GM12878 (cell line): Measurements from ENCODE around the gene TNFSF11. TPM values are rescaled to one million over a fixed set of nuclear protein-coding genes. Genes with fewer than 3 reads are reported as not detected.

Source experiments
- ATAC-seq: fragments of 200-7000 bp; cut with Tn5 transposase; 3 replicates; pipeline ENCODE4 v1.9.1; 2020; ENCODE audit warnings: mild to moderate bottlenecking, moderate library complexity
- BruUV-seq: library from RNA; stranded (reverse); fragments of 400-500 nt; replicated peaks from 2 replicates; lab custom pipeline; 2021; lab: Mats Ljungman, UMichigan
- CTCF ChIA-PET: fragments of 300-600 bp; sonication (Branson Sonifier 250); formaldehyde crosslinking; extraction: SDS; loops from one replicate; lab custom pipeline; 2021; ENCODE audit warnings: inconsistent platforms; lab: Yijun Ruan, JAX
- POLR2A ChIA-PET: fragments of 350-600 bp; formaldehyde crosslinking; extraction: SDS; loops from one replicate; lab custom pipeline; 2021; ENCODE audit warnings: inconsistent platforms; lab: Charles Lee
- RAD21 ChIA-PET: fragments of 300-600 bp; sonication (Branson Sonifier 250); formaldehyde crosslinking; loops from one replicate; lab custom pipeline; 2023; ENCODE audit warnings: antibody characterized with exemption; ENCODE audit not compliant: unreplicated experiment; lab: Charles Lee
- SMC1A ChIA-PET: fragments of 300-600 bp; sonication (Branson Sonifier 250); formaldehyde crosslinking; loops from one replicate; lab custom pipeline; 2023; ENCODE audit not compliant: unreplicated experiment, uncharacterized antibody; lab: Charles Lee
- DNase-seq: peaks from one replicate; pipeline ENCODE4 v3.0.0-alpha.2; 2011; ENCODE audit warnings: low read depth, low spot score
- FAIRE-seq: peaks from 3 replicates; lab custom pipeline; 2011; peaks lifted over from hg19 to GRCh38; lab: Jason Lieb, UNC
- H2AFZ ChIP-seq: 2 replicates; pipeline ENCODE4 v1.6.0; 2011; ENCODE audit warnings: low read depth, low read length, control low read depth; ENCODE audit not compliant: control insufficient read depth
- H3K27ac ChIP-seq: 2 replicates; pipeline ENCODE4 v1.5.1; 2011; ENCODE audit warnings: control low read depth; ENCODE audit not compliant: control insufficient read depth, insufficient read depth
- H3K27me3 ChIP-seq, 2 experiments: replicated peaks in 1 of 2; 2 replicates each; pipeline versions ENCODE4 v1.6.0 to v1.6.1; 2011; ENCODE audit warnings: low read length in 1 of 2; ENCODE audit not compliant: control insufficient read depth in 2 of 2, insufficient read depth in 2 of 2
- H3K36me3 ChIP-seq, 2 experiments: 2 replicates each; pipeline ENCODE4 v1.5.1; 2011; ENCODE audit warnings: low read length in 1 of 2; ENCODE audit not compliant: control insufficient read depth in 2 of 2, insufficient read depth in 2 of 2
- H3K4me1 ChIP-seq: 2 replicates; pipeline ENCODE4 v1.6.1; 2011; ENCODE audit warnings: mild to moderate bottlenecking, low read length, moderate library complexity, mixed read lengths; ENCODE audit not compliant: control insufficient read depth, insufficient read depth
- H3K4me2 ChIP-seq: 2 replicates; pipeline ENCODE4 v1.6.0; 2011; ENCODE audit warnings: control low read depth; ENCODE audit not compliant: control insufficient read depth, insufficient read depth
- H3K4me3 ChIP-seq: fragments of 200-600 bp; sonication (generic); 2 replicates; pipeline ENCODE4 v1.5.1; 2016
- H3K79me2 ChIP-seq: 2 replicates; pipeline ENCODE4 v1.6.0; 2011; ENCODE audit warnings: low read length; ENCODE audit not compliant: control insufficient read depth, insufficient read depth
- H3K9ac ChIP-seq: 2 replicates; pipeline ENCODE4 v1.8.0; 2011; ENCODE audit warnings: low read length, control low read depth, mixed read lengths; ENCODE audit not compliant: control insufficient read depth, insufficient read depth
- H3K9me3 ChIP-seq: replicated peaks from 3 replicates; pipeline ENCODE4 v1.5.1; 2011; ENCODE audit warnings: mild to moderate bottlenecking, low read length; ENCODE audit not compliant: control insufficient read depth, insufficient read depth
- H4K20me1 ChIP-seq: 2 replicates; pipeline ENCODE4 v1.6.0; 2011; ENCODE audit not compliant: control insufficient read depth, insufficient read depth
- ASH2L ChIP-seq: fragments of 300-600, 200-600 bp; sonication (generic); IDR thresholded peaks from 2 replicates; pipeline ENCODE4 v1.6.1; 2017; ENCODE audit warnings: low read depth, mild to moderate bottlenecking, borderline replicate concordance
- BCL11A ChIP-seq: IDR thresholded peaks from 2 replicates; pipeline ENCODE4 v1.6.1; 2011; ENCODE audit warnings: low read depth, low read length
- CBFB ChIP-seq: IDR thresholded peaks from 2 replicates; pipeline ENCODE4 v1.6.1; 2016; ENCODE audit warnings: antibody characterized with exemption, low read depth
- CBX3 ChIP-seq: fragments of 200-600 bp; sonication (generic); IDR thresholded peaks from 2 replicates; pipeline ENCODE4 v1.6.1; 2016; ENCODE audit warnings: low read depth, borderline replicate concordance
- CEBPB ChIP-seq, 2 experiments: fragments of 150-350 bp in 1 of 2; IDR thresholded peaks; 2 replicates each; pipeline ENCODE4 v1.6.1; 2012 to 2014; ENCODE audit warnings: low read depth in 2 of 2, low read length in 2 of 2, borderline replicate concordance in 1 of 2, inconsistent platforms in 1 of 2
- CHD1 ChIP-seq: IDR thresholded peaks from 2 replicates; pipeline ENCODE4 v1.6.1; 2012; ENCODE audit warnings: low read depth, low read length, improper control_type of control experiment
- FOXK2 ChIP-seq: fragments of 450-650 bp; IDR thresholded peaks from 2 replicates; pipeline ENCODE4 v1.6.1; 2017; ENCODE audit warnings: mild to moderate bottlenecking, moderate library complexity
- KLF5 ChIP-seq: fragments of 450-650 bp; IDR thresholded peaks from 2 replicates; pipeline ENCODE4 v1.6.1; 2014; ENCODE audit warnings: mild to moderate bottlenecking; ENCODE audit not compliant: partially characterized antibody
- PKNOX1 ChIP-seq: fragments of 450-650 bp; IDR thresholded peaks from 2 replicates; pipeline ENCODE4 v1.6.1; 2016; ENCODE audit warnings: mild to moderate bottlenecking
- RAD21 ChIP-seq: IDR thresholded peaks from 2 replicates; pipeline ENCODE4 v1.6.1; 2011; ENCODE audit warnings: mild to moderate bottlenecking, low read depth, low read length, moderate library complexity; ENCODE audit not compliant: insufficient read depth
- RBBP5 ChIP-seq: fragments of 200-600 bp; sonication (generic); conservative IDR thresholded peaks from 2 replicates; pipeline ENCODE4 v1.6.1; 2016
- SIN3A ChIP-seq: IDR thresholded peaks from 2 replicates; pipeline ENCODE4 v1.6.1; 2012; ENCODE audit warnings: low read depth, low read length, improper control_type of control experiment
- SIX5 ChIP-seq: IDR thresholded peaks from 2 replicates; pipeline ENCODE4 v1.6.1; 2011; ENCODE audit warnings: mild to moderate bottlenecking, low read depth, low read length, moderate library complexity; ENCODE audit not compliant: severe bottlenecking
- TBL1XR1 ChIP-seq: IDR thresholded peaks from 2 replicates; pipeline ENCODE4 v1.6.1; 2012; ENCODE audit warnings: low read depth, low read length, improper control_type of control experiment
- TCF12 ChIP-seq: IDR thresholded peaks from 2 replicates; pipeline ENCODE4 v1.6.1; 2011; ENCODE audit warnings: low read depth, mild to moderate bottlenecking, low read length
- WGBS: methylation state at CpG from one replicate; pipeline ENCODE4 v1.1.6; 2016; ENCODE audit warnings: low lambda C conversion rate; ENCODE audit not compliant: insufficient replicate concordance, insufficient coverage; ENCODE audit errors: missing lambda C conversion rate; 5-methylcytosine and 5-hydroxymethylcytosine counted together
- in situ Hi-C: fragments of 300-500 bp; cut with MboI; formaldehyde crosslinking; loops from 9 replicates; pipeline ENCODE4 v1.14.3; 2018; ENCODE audit warnings: mixed read lengths
- intact Hi-C: fragments of 100-400 bp; cut with micrococcal nuclease; formaldehyde crosslinking; loops from one replicate; pipeline ENCODE4 v1.14.2; 2022; ENCODE audit not compliant: unreplicated experiment
- polyA plus RNA-seq, 11 experiments: library from polyadenylated mRNA; depleted of rRNA in 4 of 11; unstranded in 6 of 11; stranded (reverse) in 5 of 11; fragments of >200 nt; fragmentation: Nextera tagmentation in 4 of 11; fragmentation: Illumina TruSeq in 1 of 11; extraction: Ambion mirVana in 4 of 11; extraction: Trizol in 1 of 11; gene quantifications; 1 replicate in 1 of 11; 2 replicates in 10 of 11; pipeline versions ENCODE4 v1.2.1 to v1.2.3, GENCODE V29; 2011 to 2016; ENCODE audit warnings: inconsistent platforms in 2 of 11, missing spikeins in 2 of 11, low read depth in 1 of 11
- total RNA-seq, 4 experiments: library from RNA; depleted of rRNA in 3 of 4; stranded (reverse); fragments of >200 nt in 3 of 4; fragmentation: Illumina TruSeq in 1 of 4; extraction: Trizol in 1 of 4; gene quantifications; 2 replicates each; pipeline versions ENCODE4 v1.2.1 to v1.2.3, GENCODE V29; 2013 to 2021
- TF ChIP-seq, protein P1 (sequence below): fragments of 450-650 bp; IDR thresholded peaks from 2 replicates; pipeline ENCODE4 v1.6.1; 2018; ENCODE audit warnings: mild to moderate bottlenecking, low read depth, moderate library complexity; ENCODE audit not compliant: partially characterized antibody
- TF ChIP-seq, protein P2 (sequence below): fragments of 450-650 bp; conservative IDR thresholded peaks from 2 replicates; pipeline ENCODE4 v1.6.1; 2017; ENCODE audit warnings: mild to moderate bottlenecking, moderate library complexity

The TNFSF11 gene
- total and polyA plus RNA-seq, 10 of the 15 experiments (the other 5 are each of a cell fraction or from before 2014, with no cell fraction given), result 0.86 to 14.8 (median 10.0) TPM

GRCh38 chr13:42638101-42638500, 64.1 kb downstream of the TNFSF11 start:
- no peak overlapping the region for H3K9ac ChIP-seq
- H4K20me1 ChIP-seq, result no peaks in the 10 kb centered on the region
- H3K9me3 ChIP-seq, result no peaks in the 10 kb centered on the region
- ChIA-PET POLR2A (no interaction called here), CTCF (no interaction called here), SMC1A (no interaction called here), RAD21 (no interaction called here)
- in situ Hi-C loops, result no loop called here
- no peak overlapping the region for H3K27ac ChIP-seq
- no TSS peak for BruUV-seq
- FAIRE-seq (no peak), DNase-seq (no peak), ATAC-seq (no peak)
- no peak overlapping the region for H3K4me2 ChIP-seq
- intact Hi-C loops, result no loop called here
- H3K79me2 ChIP-seq, result no peaks in the 10 kb centered on the region
- no peak overlapping the region for H2AFZ ChIP-seq
- no peaks in the 10 kb centered on the region for H3K27me3 ChIP-seq
- WGBS, result 59% methylated on average over 5 of the region's 5 CpGs
- TF ChIP-seq FOXK2 (no peak), RAD21 (no peak), KLF5 (no peak), CBX3 (no peak), RBBP5 (no peak), CBFB (no peak), ASH2L (no peak), CEBPB (IDR thresholded peaks at IDR 0.05; ENCODE audit: borderline replicate concordance in 1 of 2, low read depth in 2 of 2, low read length in 2 of 2) (no peak), PKNOX1 (no peak), BCL11A (no peak), CHD1 (no peak), TBL1XR1 (no peak), TCF12 (no peak), SIN3A (no peak), SIX5 (no peak)
- TF ChIP-seq, protein P1, sequence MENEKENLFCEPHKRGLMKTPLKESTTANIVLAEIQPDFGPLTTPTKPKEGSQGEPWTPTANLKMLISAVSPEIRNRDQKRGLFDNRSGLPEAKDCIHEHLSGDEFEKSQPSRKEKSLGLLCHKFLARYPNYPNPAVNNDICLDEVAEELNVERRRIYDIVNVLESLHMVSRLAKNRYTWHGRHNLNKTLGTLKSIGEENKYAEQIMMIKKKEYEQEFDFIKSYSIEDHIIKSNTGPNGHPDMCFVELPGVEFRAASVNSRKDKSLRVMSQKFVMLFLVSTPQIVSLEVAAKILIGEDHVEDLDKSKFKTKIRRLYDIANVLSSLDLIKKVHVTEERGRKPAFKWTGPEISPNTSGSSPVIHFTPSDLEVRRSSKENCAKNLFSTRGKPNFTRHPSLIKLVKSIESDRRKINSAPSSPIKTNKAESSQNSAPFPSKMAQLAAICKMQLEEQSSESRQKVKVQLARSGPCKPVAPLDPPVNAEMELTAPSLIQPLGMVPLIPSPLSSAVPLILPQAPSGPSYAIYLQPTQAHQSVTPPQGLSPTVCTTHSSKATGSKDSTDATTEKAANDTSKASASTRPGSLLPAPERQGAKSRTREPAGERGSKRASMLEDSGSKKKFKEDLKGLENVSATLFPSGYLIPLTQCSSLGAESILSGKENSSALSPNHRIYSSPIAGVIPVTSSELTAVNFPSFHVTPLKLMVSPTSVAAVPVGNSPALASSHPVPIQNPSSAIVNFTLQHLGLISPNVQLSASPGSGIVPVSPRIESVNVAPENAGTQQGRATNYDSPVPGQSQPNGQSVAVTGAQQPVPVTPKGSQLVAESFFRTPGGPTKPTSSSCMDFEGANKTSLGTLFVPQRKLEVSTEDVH, result no peak
- TF ChIP-seq, protein P2, sequence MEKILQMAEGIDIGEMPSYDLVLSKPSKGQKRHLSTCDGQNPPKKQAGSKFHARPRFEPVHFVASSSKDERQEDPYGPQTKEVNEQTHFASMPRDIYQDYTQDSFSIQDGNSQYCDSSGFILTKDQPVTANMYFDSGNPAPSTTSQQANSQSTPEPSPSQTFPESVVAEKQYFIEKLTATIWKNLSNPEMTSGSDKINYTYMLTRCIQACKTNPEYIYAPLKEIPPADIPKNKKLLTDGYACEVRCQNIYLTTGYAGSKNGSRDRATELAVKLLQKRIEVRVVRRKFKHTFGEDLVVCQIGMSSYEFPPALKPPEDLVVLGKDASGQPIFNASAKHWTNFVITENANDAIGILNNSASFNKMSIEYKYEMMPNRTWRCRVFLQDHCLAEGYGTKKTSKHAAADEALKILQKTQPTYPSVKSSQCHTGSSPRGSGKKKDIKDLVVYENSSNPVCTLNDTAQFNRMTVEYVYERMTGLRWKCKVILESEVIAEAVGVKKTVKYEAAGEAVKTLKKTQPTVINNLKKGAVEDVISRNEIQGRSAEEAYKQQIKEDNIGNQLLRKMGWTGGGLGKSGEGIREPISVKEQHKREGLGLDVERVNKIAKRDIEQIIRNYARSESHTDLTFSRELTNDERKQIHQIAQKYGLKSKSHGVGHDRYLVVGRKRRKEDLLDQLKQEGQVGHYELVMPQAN, result no peak
- H3K4me1 ChIP-seq, result no peaks in the 10 kb centered on the region
- H3K36me3 ChIP-seq, result no peaks in the 10 kb centered on the region
- H3K4me3 ChIP-seq, result no peak overlapping the region
